Common myeloid progenitor, CD34-positive (primary cell): ENCODE results near the gene CFAP91. TPM values are rescaled to one million over a fixed set of nuclear protein-coding genes. Genes with fewer than 3 reads are reported as not detected.

Experiments
- CTCF ChIA-PET: fragments of 350-600 bp; sonication (Branson Sonifier 250); formaldehyde crosslinking; loops from one replicate; lab custom pipeline; 2021; ENCODE audit warnings: antibody characterized with exemption; lab: Charles Lee
- POLR2A ChIA-PET: fragments of 350-600 bp; sonication (Branson Sonifier 250); formaldehyde crosslinking; loops from one replicate; lab custom pipeline; 2021; ENCODE audit warnings: antibody characterized with exemption; lab: Charles Lee
- DNase-seq, 3 donors: peaks; one replicate each; pipeline versions ENCODE4 v3.0.0 to v3.0.0-alpha.2; 2013
- H3K27ac ChIP-seq, 2 experiments: 1 replicate in 1 of 2; 2 replicates in 1 of 2; pipeline ENCODE4 v1.7.0; 2013; ENCODE audit warnings: inconsistent platforms in 2 of 2, low read length in 2 of 2, mild to moderate bottlenecking in 2 of 2, low read depth in 1 of 2, moderate library complexity in 1 of 2; ENCODE audit not compliant: severe bottlenecking in 2 of 2, insufficient read depth in 1 of 2, poor library complexity in 1 of 2
- H3K27me3 ChIP-seq, 5 experiments: replicated peaks in 2 of 5; 1 replicate in 3 of 5; 2 replicates in 2 of 5; pipeline versions ENCODE4 v1.6.1 to v1.7.0; 2013; ENCODE audit warnings: low read length in 4 of 5, mild to moderate bottlenecking in 2 of 5, moderate library complexity in 2 of 5, inconsistent platforms in 1 of 5; ENCODE audit not compliant: insufficient read depth in 5 of 5, control insufficient read depth in 4 of 5
- H3K36me3 ChIP-seq, 4 experiments: 1 replicate in 2 of 4; 2 replicates in 2 of 4; pipeline versions ENCODE4 v1.6.1 to v1.7.0; 2013; ENCODE audit warnings: low read length in 3 of 4, control low read depth in 1 of 4, mild to moderate bottlenecking in 1 of 4; ENCODE audit not compliant: control insufficient read depth in 4 of 4, insufficient read depth in 4 of 4
- H3K4me1 ChIP-seq, 4 experiments: 1 replicate in 3 of 4; 2 replicates in 1 of 4; pipeline versions ENCODE4 v1.6.1 to v1.7.1; 2013; ENCODE audit warnings: low read length in 3 of 4, mild to moderate bottlenecking in 3 of 4, control low read depth in 1 of 4, inconsistent platforms in 1 of 4, moderate library complexity in 1 of 4; ENCODE audit not compliant: control insufficient read depth in 4 of 4, insufficient read depth in 4 of 4; ENCODE audit errors: control extremely low read depth in 1 of 4
- H3K4me3 ChIP-seq, 7 experiments: 1 replicate in 4 of 7; 2 replicates in 3 of 7; pipeline versions ENCODE4 v1.5.1 to v1.7.0; 2013; ENCODE audit warnings: mild to moderate bottlenecking in 7 of 7, low read length in 6 of 7, moderate library complexity in 6 of 7, inconsistent platforms in 2 of 7, low read depth in 2 of 7, control low read depth in 1 of 7; ENCODE audit not compliant: insufficient read depth in 4 of 7, control insufficient read depth in 1 of 7; ENCODE audit errors: extremely low read depth in 1 of 7
- H3K9me3 ChIP-seq, 5 experiments: 1 replicate in 4 of 5; 2 replicates in 1 of 5; pipeline versions ENCODE4 v1.6.1 to v1.7.1; 2013; ENCODE audit warnings: low read length in 4 of 5, mild to moderate bottlenecking in 2 of 5, inconsistent platforms in 1 of 5, low read depth in 1 of 5, moderate library complexity in 1 of 5; ENCODE audit not compliant: control insufficient read depth in 4 of 5, insufficient read depth in 2 of 5; ENCODE audit errors: control extremely low read depth in 1 of 5
- WGBS: methylation state at CpG from one replicate; pipeline ENCODE4 v1.1.5; 2013; ENCODE audit not compliant: insufficient coverage; 5-methylcytosine and 5-hydroxymethylcytosine counted together
- polyA plus RNA-seq: library from polyadenylated mRNA; unstranded; fragments of 120-200 nt; gene quantifications from one replicate; pipeline ENCODE4 v1.2.1, GENCODE V29; 2013

Gene CFAP91
- polyA plus RNA-seq, result 0.45 TPM

GRCh38 chr3:119702530-119703527 lies at the start of gene CFAP91:
CFAP91 (plus strand) TSS chr3:119703022; CDS start chr3:119703099, 77 bp downstream.
- no peaks in the 10 kb centered on the region for H3K36me3 ChIP-seq
- H3K4me1 ChIP-seq, result peaks cover 3 to 12% (median 10%) of the 10 kb centered on the region in 4 experiments
- WGBS, result 8% methylated on average over 44 of the region's 59 CpGs
- POLR2A ChIA-PET, result no interaction called here
- H3K27ac ChIP-seq, result no peak within 1 kb of the TSS
- peaks cover 0 to 8% (median 2%) of the 10 kb centered on the region in 5 experiments for H3K27me3 ChIP-seq
- H3K4me3 ChIP-seq, result peak within 1 kb of the TSS; percentile 33 to 78 (median 58)
- DNase-seq, result peak; percentile 78 to 89 (median 84)
- CTCF ChIA-PET, result no interaction called here
- H3K9me3 ChIP-seq, result peaks cover 0 to 2% (median 0%) of the 10 kb centered on the region in 5 experiments

DNA sequence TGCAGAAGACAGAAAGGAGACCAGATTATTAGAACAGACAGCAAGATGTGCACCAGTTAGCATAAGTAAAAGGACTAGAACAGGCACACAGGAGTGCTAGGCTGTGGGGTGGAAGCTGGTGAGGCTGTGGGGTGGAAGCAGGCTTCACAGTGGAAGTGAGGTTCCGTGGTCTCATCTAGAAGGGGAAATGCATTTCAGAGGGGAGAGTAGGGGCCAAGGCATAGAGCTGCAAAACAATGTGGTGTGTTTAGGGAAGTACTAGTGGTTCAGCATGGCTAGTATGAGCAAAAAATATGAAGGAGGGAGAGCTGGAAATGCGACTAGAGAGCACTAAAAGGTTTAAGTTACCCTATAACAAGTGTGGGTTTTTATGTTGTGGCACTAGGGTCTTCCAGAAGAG lies 48.9 kb upstream of the CFAP91 start:
- H3K4me1 ChIP-seq, result peaks cover 0 to 22% (median 10%) of the 10 kb centered on the region in 4 experiments
- no peaks in the 10 kb centered on the region for H3K36me3 ChIP-seq
- ChIA-PET POLR2A (no interaction called here), CTCF (interaction anchor here (1.2 kb wide), 1 partner anchor 14 kb away, joined by 3 read pairs; no protein-coding TSS in a partner anchor)
- no peaks in the 10 kb centered on the region for H3K9me3 ChIP-seq
- DNase-seq, result peak in 2 of 3 donors; percentile 45 to 56
- H3K27ac ChIP-seq, result no peak overlapping the region
- no peaks in the 10 kb centered on the region for H3K27me3 ChIP-seq
- H3K4me3 ChIP-seq, result no peak overlapping the region
- 0% methylated on average over 2 of the region's 2 CpGs for WGBS

GRCh38 chr3:119657887-119658702 lies 44.7 kb upstream of the CFAP91 start:
- H3K9me3 ChIP-seq, result no peaks in the 10 kb centered on the region
- peaks cover 0 to 37% (median 10%) of the 10 kb centered on the region in 4 experiments for H3K4me1 ChIP-seq
- H3K27me3 ChIP-seq, result no peaks in the 10 kb centered on the region
- peak in 1 of 3 donors; percentile 17 for DNase-seq
- H3K36me3 ChIP-seq, result no peaks in the 10 kb centered on the region
- POLR2A ChIA-PET, result no interaction called here
- no CpG with 5 or more reads among the region's 4 CpGs for WGBS
- CTCF ChIA-PET, result interaction anchor here (0.9 to 1.4 kb wide), 4 partner anchors 15 to 31 kb away, joined by 3 to 4 read pairs (median 3); no protein-coding TSS in a partner anchor
- H3K27ac ChIP-seq, result no peak overlapping the region
- H3K4me3 ChIP-seq, result no peak overlapping the region

DNA sequence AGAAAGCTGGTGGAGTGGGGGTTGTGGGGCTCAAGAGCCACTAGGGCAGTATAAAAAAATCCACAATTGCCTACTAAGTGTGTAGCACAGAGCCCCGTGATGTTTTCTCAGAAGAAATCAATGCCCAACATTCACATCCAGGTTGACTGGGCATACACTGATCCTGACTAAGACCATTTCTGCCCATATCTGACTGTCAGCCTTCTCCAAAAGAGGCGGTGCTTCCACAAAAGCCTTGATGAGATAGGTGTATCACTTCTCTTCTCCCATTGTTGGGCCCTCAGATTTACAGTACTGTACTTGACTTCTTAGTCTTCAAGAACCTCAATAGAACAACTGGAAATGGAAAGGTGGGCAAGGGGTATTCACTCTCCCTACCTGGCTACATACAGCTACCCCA lies 43.8 kb upstream of the CFAP91 start:
- ChIA-PET POLR2A (no interaction called here), CTCF (interaction anchor here (1.1 to 1.3 kb wide), 2 partner anchors 32 to 77 kb away, joined by 3 to 4 read pairs; no protein-coding TSS in a partner anchor)
- H3K27me3 ChIP-seq, result no peaks in the 10 kb centered on the region
- H3K36me3 ChIP-seq, result no peaks in the 10 kb centered on the region
- no peak overlapping the region for H3K27ac ChIP-seq
- peaks cover 0 to 33% (median 9%) of the 10 kb centered on the region in 4 experiments for H3K4me1 ChIP-seq
- WGBS, result 100% methylated on average over 2 of the region's 2 CpGs
- no peak overlapping the region for H3K4me3 ChIP-seq
- no peak for DNase-seq
- no peaks in the 10 kb centered on the region for H3K9me3 ChIP-seq

DNA sequence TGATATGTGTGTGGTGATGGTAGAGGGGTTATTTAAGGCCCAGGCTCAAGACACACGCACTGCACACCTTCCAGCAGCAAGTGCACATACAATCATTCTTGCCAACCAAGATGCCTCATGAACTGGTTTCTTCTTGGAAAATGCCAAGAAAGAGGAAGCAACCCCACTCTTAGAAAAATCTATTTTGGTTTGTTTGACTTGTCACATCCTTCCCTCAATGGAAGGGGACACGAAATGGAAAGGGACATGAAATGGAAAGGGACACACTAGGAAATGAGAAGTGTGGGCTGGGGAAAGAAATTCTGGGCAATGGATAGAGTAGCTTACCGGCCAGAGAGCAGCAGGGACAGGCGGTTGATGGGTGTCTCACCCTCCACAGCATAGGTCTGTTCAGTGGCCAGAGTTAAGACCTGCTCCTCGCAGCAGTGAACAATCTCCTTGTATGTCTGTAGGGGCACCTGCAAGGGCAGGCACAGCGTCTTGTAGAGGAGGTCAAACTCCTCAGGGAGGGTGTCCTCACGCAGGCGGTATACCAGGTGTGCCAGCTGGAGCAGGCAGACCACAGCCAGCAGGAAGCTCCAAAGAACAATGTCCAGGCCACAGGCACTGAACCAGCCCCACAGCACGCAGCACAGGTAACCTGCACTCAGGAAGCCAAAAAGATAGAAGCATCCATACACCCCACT lies 43.1 kb upstream of the CFAP91 start:
- peak in 2 of 3 donors; percentile 12 to 19 for DNase-seq
- ChIA-PET POLR2A (no interaction called here), CTCF (interaction anchor here (0.6 to 1.3 kb wide), 2 partner anchors 78 to 161 kb away, joined by 3 to 4 read pairs; no protein-coding TSS in a partner anchor)
- H3K27me3 ChIP-seq, result no peaks in the 10 kb centered on the region
- no peak overlapping the region for H3K4me3 ChIP-seq
- no peaks in the 10 kb centered on the region for H3K9me3 ChIP-seq
- peaks cover 0 to 34% (median 8%) of the 10 kb centered on the region in 4 experiments for H3K4me1 ChIP-seq
- no peaks in the 10 kb centered on the region for H3K36me3 ChIP-seq
- no peak overlapping the region for H3K27ac ChIP-seq
- WGBS, result 72% methylated on average over 8 of the region's 9 CpGs
